A549 (cell line): ENCODE results near the gene PHGDH.
"Not testable (repeated sequence)": the region's sequence is repeated elsewhere in the genome, so short reads cannot be mapped to it uniquely, and the experiment has no call there.

Experiments used
- TF ChIP-seq, protein P1 (sequence below): fragments of >200 bp; sonication (Bioruptor Twin); formaldehyde crosslinking; IDR thresholded peaks from 3 replicates; pipeline ENCODE4 v1.5.1; 2016
- TF ChIP-seq, protein P2 (sequence below): fragments of 200-600 bp; sonication (generic); IDR thresholded peaks from 2 replicates; pipeline ENCODE4 v1.6.1; 2016; ENCODE audit warnings: antibody characterized with exemption, mild to moderate bottlenecking, moderate library complexity

- TF ChIP-seq, protein P1, sequence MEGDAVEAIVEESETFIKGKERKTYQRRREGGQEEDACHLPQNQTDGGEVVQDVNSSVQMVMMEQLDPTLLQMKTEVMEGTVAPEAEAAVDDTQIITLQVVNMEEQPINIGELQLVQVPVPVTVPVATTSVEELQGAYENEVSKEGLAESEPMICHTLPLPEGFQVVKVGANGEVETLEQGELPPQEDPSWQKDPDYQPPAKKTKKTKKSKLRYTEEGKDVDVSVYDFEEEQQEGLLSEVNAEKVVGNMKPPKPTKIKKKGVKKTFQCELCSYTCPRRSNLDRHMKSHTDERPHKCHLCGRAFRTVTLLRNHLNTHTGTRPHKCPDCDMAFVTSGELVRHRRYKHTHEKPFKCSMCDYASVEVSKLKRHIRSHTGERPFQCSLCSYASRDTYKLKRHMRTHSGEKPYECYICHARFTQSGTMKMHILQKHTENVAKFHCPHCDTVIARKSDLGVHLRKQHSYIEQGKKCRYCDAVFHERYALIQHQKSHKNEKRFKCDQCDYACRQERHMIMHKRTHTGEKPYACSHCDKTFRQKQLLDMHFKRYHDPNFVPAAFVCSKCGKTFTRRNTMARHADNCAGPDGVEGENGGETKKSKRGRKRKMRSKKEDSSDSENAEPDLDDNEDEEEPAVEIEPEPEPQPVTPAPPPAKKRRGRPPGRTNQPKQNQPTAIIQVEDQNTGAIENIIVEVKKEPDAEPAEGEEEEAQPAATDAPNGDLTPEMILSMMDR = not testable (repeated sequence)
- TF ChIP-seq, protein P2, sequence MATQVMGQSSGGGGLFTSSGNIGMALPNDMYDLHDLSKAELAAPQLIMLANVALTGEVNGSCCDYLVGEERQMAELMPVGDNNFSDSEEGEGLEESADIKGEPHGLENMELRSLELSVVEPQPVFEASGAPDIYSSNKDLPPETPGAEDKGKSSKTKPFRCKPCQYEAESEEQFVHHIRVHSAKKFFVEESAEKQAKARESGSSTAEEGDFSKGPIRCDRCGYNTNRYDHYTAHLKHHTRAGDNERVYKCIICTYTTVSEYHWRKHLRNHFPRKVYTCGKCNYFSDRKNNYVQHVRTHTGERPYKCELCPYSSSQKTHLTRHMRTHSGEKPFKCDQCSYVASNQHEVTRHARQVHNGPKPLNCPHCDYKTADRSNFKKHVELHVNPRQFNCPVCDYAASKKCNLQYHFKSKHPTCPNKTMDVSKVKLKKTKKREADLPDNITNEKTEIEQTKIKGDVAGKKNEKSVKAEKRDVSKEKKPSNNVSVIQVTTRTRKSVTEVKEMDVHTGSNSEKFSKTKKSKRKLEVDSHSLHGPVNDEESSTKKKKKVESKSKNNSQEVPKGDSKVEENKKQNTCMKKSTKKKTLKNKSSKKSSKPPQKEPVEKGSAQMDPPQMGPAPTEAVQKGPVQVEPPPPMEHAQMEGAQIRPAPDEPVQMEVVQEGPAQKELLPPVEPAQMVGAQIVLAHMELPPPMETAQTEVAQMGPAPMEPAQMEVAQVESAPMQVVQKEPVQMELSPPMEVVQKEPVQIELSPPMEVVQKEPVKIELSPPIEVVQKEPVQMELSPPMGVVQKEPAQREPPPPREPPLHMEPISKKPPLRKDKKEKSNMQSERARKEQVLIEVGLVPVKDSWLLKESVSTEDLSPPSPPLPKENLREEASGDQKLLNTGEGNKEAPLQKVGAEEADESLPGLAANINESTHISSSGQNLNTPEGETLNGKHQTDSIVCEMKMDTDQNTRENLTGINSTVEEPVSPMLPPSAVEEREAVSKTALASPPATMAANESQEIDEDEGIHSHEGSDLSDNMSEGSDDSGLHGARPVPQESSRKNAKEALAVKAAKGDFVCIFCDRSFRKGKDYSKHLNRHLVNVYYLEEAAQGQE = not testable (repeated sequence)
Observed at GRCh38 chr1:119706599-119706998, 5.1 kb upstream of the PHGDH start.
